NAMALWA (cell line): ENCODE data around the gene ANK2.

ENCODE experiments used
- DNase-seq: peaks from one replicate; pipeline ENCODE4 v3.0.0-alpha.2; 2015; ENCODE audit warnings: low spot score

Gene ANK2

DNA sequence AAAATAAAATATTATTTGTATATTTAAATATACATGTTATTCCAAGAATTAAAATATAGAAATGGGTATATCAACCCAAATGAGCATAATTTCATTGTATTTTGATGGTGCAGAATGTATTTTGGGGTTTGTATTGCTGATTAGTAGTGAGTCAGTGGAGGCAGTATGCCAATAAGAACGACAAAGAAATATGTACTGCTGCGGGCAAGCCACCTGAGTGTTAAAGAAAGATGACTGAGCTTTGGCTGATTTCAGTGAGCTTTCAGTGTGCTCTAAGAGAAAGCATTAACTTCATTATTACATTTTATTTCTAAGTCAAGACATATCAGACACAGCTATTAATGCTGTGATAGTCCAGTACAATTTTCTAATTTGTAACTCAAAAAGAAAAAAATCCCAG, 297.8 kb downstream of the ANK2 start:
- DNase-seq, result no peak

DNA sequence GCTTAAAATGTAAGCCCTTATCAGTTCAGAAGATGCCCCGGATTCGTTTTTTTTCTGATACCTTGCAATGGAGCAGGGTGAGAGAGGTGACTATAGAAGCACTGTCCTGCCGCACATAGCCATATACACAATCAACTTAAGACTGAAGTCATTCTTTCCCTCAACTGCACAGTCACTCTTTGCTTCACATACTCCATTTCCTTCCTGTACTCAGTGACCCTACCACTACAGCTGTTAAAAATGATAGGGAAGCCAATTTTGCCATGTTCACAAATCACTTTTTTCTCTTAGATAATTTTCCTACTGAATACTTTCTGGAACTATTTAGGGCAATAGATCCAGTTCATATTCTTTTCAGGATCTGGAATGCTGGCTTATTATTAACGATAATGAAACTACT, 300.0 kb downstream of the ANK2 start:
- DNase-seq, result peak; percentile 7

DNA sequence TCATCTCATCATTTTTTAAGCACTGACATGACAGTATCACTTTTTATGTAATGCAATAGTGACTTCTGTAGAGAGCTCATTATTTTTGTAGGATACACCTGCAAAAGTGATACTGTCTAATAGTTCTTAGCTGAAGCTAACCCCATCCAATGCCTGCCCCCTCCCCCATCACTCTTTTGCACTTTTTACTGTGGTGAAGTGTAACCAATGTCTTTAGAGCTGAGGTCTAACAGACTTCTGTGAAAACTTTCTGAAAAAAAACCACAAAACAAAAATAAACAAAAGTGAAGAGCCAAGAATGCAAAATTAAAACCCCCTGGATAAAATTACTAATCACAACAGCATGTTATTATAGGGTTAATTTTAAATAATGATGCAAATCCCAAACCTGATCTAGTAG, 301.1 kb downstream of the ANK2 start:
- no peak for DNase-seq

DNA sequence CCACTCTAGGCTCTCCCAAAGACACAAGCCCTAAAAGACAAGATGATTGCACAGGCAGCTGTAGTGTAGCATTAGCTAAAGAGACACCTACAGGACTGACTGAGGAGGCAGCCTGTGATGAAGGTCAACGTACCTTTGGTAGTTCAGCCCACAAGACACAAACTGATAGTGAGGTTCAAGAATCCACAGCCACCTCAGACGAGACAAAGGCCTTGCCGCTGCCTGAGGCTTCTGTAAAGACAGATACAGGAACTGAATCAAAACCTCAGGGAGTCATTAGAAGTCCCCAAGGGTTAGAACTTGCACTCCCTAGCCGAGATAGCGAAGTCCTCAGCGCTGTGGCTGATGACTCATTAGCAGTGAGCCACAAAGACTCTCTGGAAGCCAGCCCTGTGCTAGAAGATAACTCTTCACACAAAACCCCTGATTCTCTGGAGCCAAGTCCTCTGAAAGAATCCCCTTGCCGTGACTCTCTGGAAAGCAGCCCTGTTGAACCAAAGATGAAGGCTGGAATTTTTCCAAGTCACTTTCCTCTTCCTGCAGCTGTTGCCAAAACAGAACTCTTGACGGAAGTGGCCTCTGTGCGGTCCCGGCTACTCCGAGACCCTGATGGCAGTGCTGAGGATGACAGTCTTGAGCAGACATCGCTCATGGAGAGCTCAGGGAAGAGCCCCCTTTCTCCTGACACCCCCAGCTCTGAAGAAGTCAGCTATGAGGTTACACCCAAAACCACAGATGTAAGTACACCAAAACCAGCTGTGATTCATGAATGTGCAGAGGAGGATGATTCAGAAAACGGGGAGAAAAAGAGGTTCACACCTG, 306.3 kb downstream of the ANK2 start:
- DNase-seq, result peak; percentile 47

DNA sequence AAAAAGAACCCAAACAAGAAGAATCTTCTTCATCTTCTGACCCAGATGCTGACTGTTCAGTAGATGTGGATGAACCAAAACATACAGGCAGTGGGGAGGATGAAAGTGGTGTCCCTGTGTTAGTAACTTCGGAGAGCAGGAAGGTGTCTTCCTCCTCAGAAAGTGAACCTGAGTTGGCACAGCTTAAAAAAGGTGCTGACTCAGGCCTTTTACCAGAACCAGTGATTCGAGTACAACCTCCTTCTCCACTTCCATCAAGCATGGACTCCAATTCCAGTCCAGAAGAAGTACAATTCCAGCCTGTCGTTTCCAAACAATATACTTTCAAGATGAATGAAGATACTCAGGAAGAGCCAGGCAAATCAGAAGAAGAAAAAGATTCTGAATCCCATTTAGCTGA, 307.0 kb downstream of the ANK2 start:
- no peak for DNase-seq

DNA sequence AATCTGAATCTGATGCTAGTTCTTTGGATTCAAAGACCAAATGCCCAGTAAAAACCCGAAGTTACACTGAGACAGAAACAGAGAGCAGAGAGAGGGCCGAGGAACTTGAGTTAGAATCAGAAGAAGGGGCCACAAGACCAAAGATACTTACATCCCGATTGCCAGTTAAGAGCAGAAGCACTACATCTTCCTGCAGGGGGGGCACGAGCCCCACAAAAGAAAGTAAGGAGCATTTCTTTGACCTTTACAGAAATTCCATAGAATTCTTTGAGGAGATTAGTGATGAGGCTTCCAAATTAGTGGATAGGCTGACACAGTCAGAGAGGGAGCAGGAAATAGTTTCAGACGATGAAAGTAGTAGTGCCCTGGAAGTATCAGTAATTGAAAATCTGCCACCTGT, 309.3 kb downstream of the ANK2 start:
- peak; percentile 16 for DNase-seq

DNA sequence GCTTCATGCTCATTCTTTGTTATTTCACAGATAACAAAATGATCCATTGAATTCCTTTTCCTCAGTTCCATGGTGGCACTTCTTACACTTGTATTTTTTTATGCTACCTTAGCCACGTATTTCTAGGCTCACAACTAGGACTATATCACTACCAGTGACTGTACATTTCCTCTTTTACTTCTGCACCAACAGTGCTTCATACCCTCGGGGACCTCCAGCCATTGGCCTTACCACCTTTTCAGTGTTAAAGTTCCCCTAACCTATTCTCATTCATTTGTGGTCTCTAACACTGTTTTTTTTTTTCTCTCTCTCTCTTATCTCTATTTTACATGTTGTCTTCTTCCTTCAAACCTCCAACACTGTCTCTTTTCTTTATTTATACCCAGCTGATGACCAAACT, 315.9 kb downstream of the ANK2 start:
- DNase-seq, result no peak

DNA sequence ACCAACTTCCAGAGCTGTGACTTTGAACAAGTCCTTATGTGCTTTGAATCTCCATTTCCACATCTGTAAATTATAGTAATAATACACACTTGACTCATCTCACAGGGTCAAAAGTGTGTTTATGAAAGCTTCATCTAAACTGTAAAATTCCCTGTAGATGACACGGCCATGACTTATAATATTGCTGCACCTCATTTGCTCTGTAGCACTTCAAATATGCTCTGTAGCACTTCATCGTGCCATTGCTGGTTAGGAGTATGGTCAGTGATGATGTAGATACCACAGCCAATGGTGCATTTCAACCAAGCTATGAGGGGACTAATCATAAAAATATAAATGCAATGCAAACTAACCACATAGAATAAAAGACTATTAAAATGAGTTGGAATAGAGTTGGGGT, 318.6 kb downstream of the ANK2 start:
- DNase-seq, result no peak

DNA sequence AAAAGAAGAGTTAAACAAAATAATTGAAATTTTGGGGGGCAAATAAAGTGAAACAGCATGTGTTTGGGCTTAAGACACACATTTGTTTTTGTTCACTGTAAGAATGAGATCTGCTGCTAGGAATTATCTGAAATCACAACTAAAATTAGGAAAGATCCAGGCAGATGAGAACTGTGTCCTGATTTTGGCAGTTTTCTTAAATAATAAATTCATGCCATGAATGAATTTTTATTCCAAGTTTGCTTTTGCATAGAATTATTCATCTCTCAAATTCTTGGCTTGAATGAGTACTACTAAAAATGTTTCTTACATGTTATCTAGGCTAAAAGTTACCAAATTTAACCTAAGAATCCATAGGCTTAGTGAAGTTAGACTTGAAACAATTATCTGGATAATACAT, 321.7 kb downstream of the ANK2 start:
- no peak for DNase-seq

DNA sequence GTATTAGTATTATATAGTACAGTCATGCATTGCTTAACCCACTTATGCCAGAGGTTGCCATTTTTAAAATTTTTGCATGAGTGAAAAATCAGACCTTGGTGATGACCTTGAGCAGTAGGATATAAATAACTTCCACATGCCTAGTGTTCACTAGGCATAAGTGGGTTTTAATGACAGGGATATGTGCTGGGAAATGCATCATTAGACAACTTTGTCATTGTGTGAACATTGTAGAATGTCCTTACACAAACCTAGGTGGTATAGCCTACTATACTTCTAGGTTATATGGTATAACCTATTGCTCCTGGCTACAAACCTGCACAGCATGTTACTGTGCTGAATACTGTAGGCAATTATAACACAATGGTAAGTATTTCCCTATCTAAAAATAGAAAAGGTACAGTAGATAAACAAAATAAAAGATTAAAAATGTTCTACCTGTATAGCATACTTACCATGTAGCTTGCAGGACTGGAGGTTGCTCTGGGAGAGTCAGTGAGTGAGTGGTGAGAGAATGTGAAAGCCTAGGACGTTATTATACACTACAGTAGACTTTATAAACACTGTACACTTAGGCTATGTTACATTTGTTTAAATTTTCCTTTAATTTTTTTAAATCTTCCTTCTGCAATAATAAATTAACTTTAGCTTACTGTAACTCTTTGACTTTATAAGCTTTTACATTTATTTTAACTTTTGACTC, 326.7 kb downstream of the ANK2 start:
- no peak for DNase-seq

DNA sequence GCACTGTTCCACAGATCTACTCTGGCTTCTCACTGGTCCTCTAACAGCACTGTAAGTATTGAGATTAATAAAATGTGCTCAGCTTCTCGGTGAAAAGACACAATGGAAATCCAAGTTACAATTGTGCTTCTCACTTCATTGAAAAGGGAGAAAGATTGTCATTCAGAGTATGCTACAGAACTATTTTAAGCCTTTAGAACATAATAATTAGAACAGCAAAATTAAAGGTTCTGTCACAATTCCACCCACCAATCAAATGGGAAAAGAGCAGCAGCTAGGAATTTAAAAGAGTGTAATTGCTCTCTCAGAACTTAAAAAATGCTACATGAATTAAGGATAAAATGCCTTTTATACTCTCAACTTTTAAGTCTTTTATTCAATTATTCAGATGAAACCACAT, 329.4 kb downstream of the ANK2 start:
- DNase-seq, result no peak

DNA sequence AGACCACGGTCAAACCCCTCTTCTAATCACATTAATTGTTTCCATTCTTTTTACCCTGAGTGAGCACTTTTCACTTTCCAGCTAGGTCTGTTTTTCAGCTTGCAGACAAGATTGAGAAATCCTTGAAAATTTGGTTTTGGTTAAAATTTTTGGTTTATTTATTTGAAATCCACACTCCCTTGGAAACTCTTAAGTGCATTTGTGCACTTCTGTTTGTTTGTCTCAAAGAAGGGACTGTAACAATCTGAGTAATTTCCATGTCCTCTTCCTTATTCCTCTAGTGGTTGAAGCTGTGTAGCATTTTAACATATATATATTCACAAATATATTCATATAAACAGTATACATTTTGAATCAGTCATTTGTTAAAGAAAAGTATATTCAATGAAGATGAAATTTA, 333.3 kb downstream of the ANK2 start:
- no peak for DNase-seq

DNA sequence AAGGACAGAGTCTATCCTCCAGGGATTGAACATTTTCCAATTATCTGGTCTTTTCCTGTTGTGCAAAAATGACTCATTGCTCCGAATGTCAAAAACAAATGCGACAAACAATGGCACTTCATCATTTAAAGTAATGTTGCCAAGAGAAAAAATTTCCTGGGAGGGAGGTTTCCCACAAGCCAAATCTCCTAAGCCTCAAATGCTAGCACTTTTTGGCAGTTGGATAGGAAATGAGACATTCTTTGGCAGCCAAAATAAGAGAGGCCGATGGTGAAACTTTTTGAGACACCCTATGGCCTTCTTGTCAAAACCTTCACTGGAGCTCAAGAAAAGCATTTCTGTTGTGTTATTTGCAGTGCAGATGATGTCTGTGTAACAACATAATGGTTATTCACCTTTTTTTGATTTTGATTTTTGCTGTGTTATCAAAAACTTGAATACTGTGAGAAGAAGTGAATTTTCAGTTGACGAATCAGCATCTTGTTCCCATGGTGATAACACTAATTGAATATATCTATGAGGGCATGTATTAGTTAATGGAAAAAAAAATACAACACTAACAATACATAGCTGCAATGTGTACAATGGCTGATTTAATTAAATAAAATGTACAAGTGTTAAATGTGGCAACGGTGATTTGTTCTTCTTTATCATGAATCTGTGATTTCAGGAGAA, 333.8 kb downstream of the ANK2 start:
- DNase-seq, result no peak

DNA sequence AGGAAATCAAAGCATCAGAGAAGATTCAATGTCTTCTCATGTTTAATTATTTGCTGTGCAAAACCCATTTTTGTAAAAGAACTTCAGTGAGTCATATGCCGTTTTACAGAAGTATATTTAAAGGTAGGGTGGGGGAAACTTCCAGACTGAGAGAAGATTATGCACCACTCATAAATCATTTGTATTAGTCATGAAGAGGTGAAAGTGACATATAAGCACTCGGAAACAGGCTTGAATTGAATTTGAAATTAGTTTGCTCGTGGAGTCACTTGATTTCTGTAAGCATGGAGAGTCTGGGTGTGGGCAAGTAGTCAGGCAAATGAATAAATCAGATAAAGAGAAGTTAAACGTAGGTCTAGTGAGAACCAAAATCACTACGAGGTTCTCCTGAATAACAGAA, 335.1 kb downstream of the ANK2 start:
- DNase-seq, result no peak

DNA sequence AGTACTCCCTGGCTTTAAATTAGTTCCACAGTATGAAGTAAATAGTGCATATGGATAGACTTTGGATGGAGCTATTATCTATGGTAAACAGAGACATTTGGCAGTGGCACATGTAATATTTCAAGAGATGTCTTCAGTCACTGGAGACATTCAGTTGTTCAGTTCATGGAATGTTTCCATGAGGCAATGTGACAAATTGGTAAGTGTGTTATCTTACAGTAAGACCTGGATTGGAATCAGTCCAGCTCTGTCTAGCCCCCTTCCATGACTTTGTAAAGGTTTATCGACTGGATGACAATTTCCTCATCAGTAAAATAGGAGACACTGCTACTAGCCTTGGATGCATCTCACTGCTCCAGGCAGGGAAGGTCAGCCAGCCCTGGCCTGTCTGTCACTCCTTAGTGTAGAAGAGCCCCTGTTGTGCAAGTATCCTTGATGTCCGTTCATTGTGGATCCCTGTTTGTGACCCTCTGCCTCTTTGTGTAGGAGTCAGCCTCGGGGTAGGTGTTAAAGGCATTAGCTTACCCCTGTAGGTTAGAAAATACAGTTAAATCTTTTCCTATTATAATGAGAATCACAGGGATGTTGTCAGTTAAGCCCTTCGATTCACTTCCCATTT, 335.9 kb downstream of the ANK2 start:
- DNase-seq, result no peak

DNA sequence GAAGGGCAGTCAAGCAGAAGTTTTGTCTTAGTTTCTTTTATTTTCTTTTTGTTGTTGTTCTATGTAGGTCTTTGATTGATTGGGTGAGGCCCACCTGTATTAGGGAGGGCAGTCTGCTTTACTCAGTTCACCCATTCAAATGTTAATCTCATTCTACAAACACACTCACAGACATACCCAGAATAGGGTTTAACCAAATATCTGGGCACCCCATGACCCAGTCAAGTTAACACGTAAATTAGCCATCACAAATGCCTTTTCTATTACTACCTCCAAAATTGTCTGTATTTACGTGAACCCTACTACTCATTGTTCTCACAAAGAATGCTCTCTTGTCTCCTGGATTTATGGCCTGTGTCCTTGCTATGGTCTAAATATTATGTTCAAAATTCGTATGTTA, 339.7 kb downstream of the ANK2 start:
- no peak for DNase-seq

DNA sequence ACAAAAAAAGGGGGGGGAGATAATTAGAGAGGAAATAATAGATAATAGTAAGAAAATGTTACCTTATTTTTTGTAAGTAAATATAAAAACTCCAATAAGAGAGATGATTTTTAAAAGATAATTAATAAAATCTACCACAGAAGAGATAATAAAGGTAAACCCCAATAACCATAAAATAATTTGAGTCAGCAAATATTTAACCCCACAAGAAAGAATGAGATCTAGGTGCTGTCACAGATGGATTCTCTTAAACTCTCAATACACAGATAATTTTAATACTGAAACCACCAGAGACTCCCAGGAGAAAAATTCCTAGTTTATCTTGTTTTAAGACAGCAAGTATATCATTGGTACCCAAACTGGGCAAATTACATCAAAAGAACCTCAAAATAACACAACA, 341.4 kb downstream of the ANK2 start:
- no peak for DNase-seq

DNA sequence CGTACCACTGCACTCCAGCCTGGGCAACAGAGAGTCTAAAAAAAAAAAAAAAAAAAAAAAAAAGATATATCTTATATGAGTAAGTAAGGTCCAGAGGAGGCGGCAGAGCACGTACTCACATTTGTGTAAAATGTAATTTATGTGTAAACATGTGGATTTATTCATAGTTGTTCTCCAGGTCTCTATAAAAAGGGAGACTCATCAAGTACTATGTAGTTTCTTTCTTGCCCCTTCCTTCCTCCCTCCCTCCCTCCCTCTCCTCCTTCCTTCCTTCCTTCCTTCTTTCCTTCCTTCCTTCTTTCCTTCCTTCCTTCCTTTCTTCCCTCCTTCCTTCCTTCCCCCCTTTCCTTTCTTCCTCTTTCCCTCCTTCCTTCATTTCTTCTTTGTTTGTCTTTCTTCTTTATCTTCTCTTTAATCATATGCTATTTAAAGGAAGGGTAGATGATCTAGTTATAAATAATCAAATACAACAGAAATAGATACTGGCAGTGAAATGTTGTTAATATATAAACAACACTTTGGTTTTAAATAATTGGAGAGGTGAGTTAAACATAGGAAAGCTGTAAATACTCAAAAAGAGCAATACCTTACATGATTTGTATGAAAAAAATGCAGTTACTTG, 344.8 kb downstream of the ANK2 start:
- DNase-seq, result no peak

DNA sequence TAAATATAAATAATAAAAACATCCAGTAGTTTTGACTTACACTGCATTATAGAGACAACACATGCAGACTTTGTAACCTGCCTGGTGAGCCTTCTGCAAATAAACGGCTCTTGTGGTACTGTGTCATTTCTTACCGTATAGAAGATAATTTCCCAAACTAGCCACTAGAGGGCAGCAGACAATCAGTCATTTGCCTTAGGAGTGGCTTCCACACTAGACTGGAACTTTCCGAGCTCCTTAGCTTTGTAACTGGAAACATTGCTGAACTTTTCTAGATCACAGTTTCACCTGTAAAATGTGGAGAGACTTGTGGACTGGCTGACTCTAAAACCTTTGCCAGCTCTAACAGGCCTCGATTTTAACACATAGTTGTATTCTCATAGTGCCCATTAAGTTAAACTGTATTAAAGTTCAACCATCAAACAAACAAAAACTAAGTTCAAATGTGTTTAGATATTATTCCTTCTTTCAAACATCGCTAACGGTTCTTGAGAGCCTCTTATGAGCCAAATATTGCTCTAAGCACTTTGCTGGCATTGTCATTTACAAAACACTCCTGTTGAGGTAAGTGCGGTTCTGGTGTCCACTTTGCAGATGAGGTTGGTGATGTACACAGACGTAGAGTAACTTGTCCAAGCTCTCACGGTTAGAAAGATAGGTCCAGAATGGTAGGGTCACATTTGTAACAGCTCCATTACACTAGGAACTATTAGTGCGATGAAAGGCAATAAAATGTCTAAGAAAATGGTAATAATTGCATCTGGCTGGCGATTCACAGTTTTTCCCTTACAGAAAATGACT, 345.5 kb downstream of the ANK2 start:
- DNase-seq, result peak; percentile 91

DNA sequence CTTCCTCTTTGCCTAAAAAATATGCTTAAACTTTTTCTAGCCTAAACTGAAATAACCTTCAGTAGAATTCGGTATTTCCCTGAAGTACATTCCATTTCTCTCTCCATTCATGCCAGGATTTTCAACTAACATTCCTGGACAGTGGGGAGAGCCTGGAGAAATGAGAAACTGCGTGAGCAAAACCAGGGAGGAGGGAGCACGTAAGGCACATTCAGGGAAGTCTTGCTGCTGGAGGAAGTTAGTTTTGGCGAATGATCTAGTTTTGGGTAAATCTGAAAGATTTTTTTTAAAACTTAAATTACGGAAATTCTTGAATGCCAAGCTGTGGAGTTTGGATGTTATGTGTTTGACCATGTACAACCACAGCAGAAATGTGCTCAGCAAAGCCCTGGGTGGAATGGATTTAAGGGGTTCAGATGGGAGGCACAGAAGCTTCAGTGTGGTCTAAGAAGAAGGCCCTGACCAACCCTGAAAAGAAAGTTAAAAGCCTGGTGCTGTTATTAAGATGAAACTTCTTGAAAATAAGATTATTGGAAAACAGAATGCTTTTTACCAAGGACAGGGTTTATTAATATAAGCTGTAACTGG, 347.8 kb downstream of the ANK2 start:
- DNase-seq, result no peak
